HEK293 (cell line): Measurements from ENCODE around the gene GADD45G.

Source experiments
- CTCF ChIA-PET: fragments of 350-600 bp; formaldehyde crosslinking; extraction: SDS; loops from one replicate; lab custom pipeline; 2021; ENCODE audit warnings: antibody characterized with exemption; lab: Yijun Ruan, JAX
- POLR2A ChIA-PET: fragments of 300-600 bp; formaldehyde crosslinking; extraction: SDS; loops from one replicate; lab custom pipeline; 2020; ENCODE audit warnings: antibody characterized with exemption, inconsistent platforms; lab: Yijun Ruan, JAX
- H3K27ac ChIP-seq: fragments of 200-500 bp; sonication (Bioruptor generic); 2 replicates; pipeline ENCODE4 v1.5.1; 2014; ENCODE audit warnings: low read depth, low read length, control low read depth, inconsistent platforms; ENCODE audit errors: extremely low read depth
- H3K36me3 ChIP-seq, 2 experiments: fragments of 200-500 bp in 1 of 2; sonication (Bioruptor generic) in 1 of 2; 1 replicate in 1 of 2; 2 replicates in 1 of 2; pipeline ENCODE4 v1.5.1; 2014 to 2017; ENCODE audit warnings: inconsistent platforms in 2 of 2, low read length in 2 of 2; ENCODE audit not compliant: control insufficient read depth in 2 of 2, insufficient read depth in 1 of 2
- H3K4me1 ChIP-seq: fragments of 200-500 bp; sonication (Bioruptor generic); 2 replicates; pipeline ENCODE4 v1.5.1; 2014; ENCODE audit warnings: mild to moderate bottlenecking, low read length, inconsistent platforms; ENCODE audit not compliant: control insufficient read depth, insufficient read depth
- H3K4me3 ChIP-seq: 2 replicates; pipeline ENCODE4 v1.5.1; 2011; ENCODE audit warnings: low read depth, mild to moderate bottlenecking, control low read depth, low read length, moderate library complexity
- H3K9me3 ChIP-seq: fragments of 200-500 bp; sonication (Bioruptor generic); 2 replicates; pipeline ENCODE4 v1.5.1; 2014; ENCODE audit warnings: low read depth, low read length, inconsistent platforms; ENCODE audit not compliant: control insufficient read depth, insufficient read depth
- ELK4 ChIP-seq: IDR thresholded peaks from 2 replicates; pipeline ENCODE4 v1.6.1; 2011; ENCODE audit warnings: mild to moderate bottlenecking, low read depth, low read length, borderline replicate concordance
- GFI1B ChIP-seq: fragments of 450-650 bp; formaldehyde crosslinking; IDR thresholded peaks from 2 replicates; pipeline ENCODE4 v1.5.1; 2016; ENCODE audit warnings: missing biosample characterization, missing genetic modification characterization
- GLI4 ChIP-seq: fragments of 450-650 bp; formaldehyde crosslinking; IDR thresholded peaks from 2 replicates; pipeline ENCODE4 v1.5.1; 2016; ENCODE audit warnings: missing biosample characterization, missing genetic modification characterization
- KLF17 ChIP-seq: fragments of 450-650 bp; formaldehyde crosslinking; IDR thresholded peaks from 2 replicates; pipeline ENCODE4 v1.5.1; 2016; ENCODE audit warnings: missing biosample characterization, missing genetic modification characterization
- PRDM6 ChIP-seq: fragments of 450-650 bp; formaldehyde crosslinking; IDR thresholded peaks from 2 replicates; pipeline ENCODE4 v1.5.1; 2017; ENCODE audit warnings: missing biosample characterization, missing genetic modification characterization
- SP7 ChIP-seq: fragments of 450-650 bp; formaldehyde crosslinking; IDR thresholded peaks from 2 replicates; pipeline ENCODE4 v1.5.1; 2016; ENCODE audit warnings: missing biosample characterization, missing genetic modification characterization
- ZBTB48 ChIP-seq: fragments of 450-650 bp; formaldehyde crosslinking; IDR thresholded peaks from 2 replicates; pipeline ENCODE4 v1.5.1; 2016; ENCODE audit warnings: missing biosample characterization, missing genetic modification characterization
- ZBTB7A ChIP-seq: fragments of 450-650 bp; formaldehyde crosslinking; IDR thresholded peaks from 2 replicates; pipeline ENCODE4 v1.5.1; 2016; ENCODE audit warnings: low read depth, missing biosample characterization, missing genetic modification characterization
- ZNF148 ChIP-seq: fragments of 450-650 bp; formaldehyde crosslinking; IDR thresholded peaks from 2 replicates; pipeline ENCODE4 v1.5.0; 2017; ENCODE audit warnings: missing biosample characterization, missing genetic modification characterization, borderline replicate concordance
- ZNF157 ChIP-seq: fragments of 450-650 bp; formaldehyde crosslinking; IDR thresholded peaks from 2 replicates; pipeline ENCODE4 v1.5.1; 2016; ENCODE audit warnings: missing biosample characterization, missing genetic modification characterization
- ZNF26 ChIP-seq: fragments of 450-650 bp; formaldehyde crosslinking; IDR thresholded peaks from 2 replicates; pipeline ENCODE4 v1.5.1; 2016; ENCODE audit warnings: missing biosample characterization, missing genetic modification characterization
- ZNF362 ChIP-seq: fragments of 450-650 bp; formaldehyde crosslinking; IDR thresholded peaks from 2 replicates; pipeline ENCODE4 v1.5.1; 2016; ENCODE audit warnings: missing biosample characterization, missing genetic modification characterization
- ZNF394 ChIP-seq: fragments of 450-650 bp; formaldehyde crosslinking; IDR thresholded peaks from 2 replicates; pipeline ENCODE4 v1.5.1; 2016; ENCODE audit warnings: missing biosample characterization, missing genetic modification characterization, mild to moderate bottlenecking, moderate library complexity, borderline replicate concordance
- ZNF416 ChIP-seq: fragments of 450-650 bp; formaldehyde crosslinking; IDR thresholded peaks from 2 replicates; pipeline ENCODE4 v1.5.1; 2016; ENCODE audit warnings: missing biosample characterization, missing genetic modification characterization
- ZNF510 ChIP-seq: fragments of 450-650 bp; formaldehyde crosslinking; IDR thresholded peaks from 2 replicates; pipeline ENCODE4 v1.5.1; 2018; ENCODE audit warnings: mild to moderate bottlenecking, missing genetic modification characterization, missing biosample characterization; ENCODE audit not compliant: insufficient replicate concordance
- ZNF529 ChIP-seq: fragments of 450-650 bp; formaldehyde crosslinking; IDR thresholded peaks from 2 replicates; pipeline ENCODE4 v1.5.1; 2017; ENCODE audit warnings: missing genetic modification characterization, missing biosample characterization; ENCODE audit not compliant: insufficient replicate concordance
- ZNF560 ChIP-seq: fragments of 450-650 bp; formaldehyde crosslinking; IDR thresholded peaks from 2 replicates; pipeline ENCODE4 v1.5.1; 2017; ENCODE audit warnings: missing biosample characterization, missing genetic modification characterization, borderline replicate concordance
- ZNF596 ChIP-seq: fragments of 450-650 bp; IDR thresholded peaks from 2 replicates; pipeline ENCODE4 v1.5.0; 2018; ENCODE audit warnings: missing biosample characterization, mild to moderate bottlenecking, missing genetic modification characterization, moderate library complexity
- ZNF677 ChIP-seq: fragments of 450-650 bp; IDR thresholded peaks from 2 replicates; pipeline ENCODE4 v1.5.0; 2018; ENCODE audit warnings: missing biosample characterization, mild to moderate bottlenecking, missing genetic modification characterization, moderate library complexity
- ZSCAN18 ChIP-seq: fragments of 450-650 bp; formaldehyde crosslinking; IDR thresholded peaks from 2 replicates; pipeline ENCODE4 v1.5.1; 2016; ENCODE audit warnings: missing biosample characterization, missing genetic modification characterization
- ZSCAN4 ChIP-seq: fragments of 450-650 bp; formaldehyde crosslinking; IDR thresholded peaks from 2 replicates; pipeline ENCODE4 v1.5.1; 2017; ENCODE audit warnings: missing biosample characterization, missing genetic modification characterization

GADD45G gene

GRCh38 chr9:89594811-89595550 lies 9.8 kb upstream of the GADD45G start:
- Histone ChIP-seq H3K4me3 (no peak overlapping the region), H3K36me3 (no peaks in the 10 kb centered on the region), H3K27ac (no peak overlapping the region), H3K9me3 (no peaks in the 10 kb centered on the region), H3K4me1 (no peaks in the 10 kb centered on the region)
- ChIA-PET CTCF (interaction anchor here (0.6 to 7.1 kb wide), 12 partner anchors 13 to 810 kb away, joined by 3 to 140 read pairs (median 8); no protein-coding TSS in a partner anchor), POLR2A (no interaction called here)
- TF ChIP-seq ZNF510 (no peak), ZNF416 (tag by site-specific recombination) (no peak), KLF17 (tag by site-specific recombination) (no peak), GLI4 (tag by site-specific recombination) (no peak), ZNF677 (tag by site-specific recombination) (no peak)

- no peaks in the 10 kb centered on the region for H3K36me3 ChIP-seq
- ChIA-PET CTCF (interaction anchor here (0.7 to 7.1 kb wide), 4 partner anchors 19 to 809 kb away, joined by 3 to 140 read pairs (median 38); no protein-coding TSS in a partner anchor), POLR2A (no interaction called here)
- no peaks in the 10 kb centered on the region for H3K9me3 ChIP-seq
- no peak overlapping the region for H3K27ac ChIP-seq
- H3K4me1 ChIP-seq: no peaks in the 10 kb centered on the region
- no peak overlapping the region for H3K4me3 ChIP-seq
- TF ChIP-seq ZNF26 (tag by site-specific recombination) (no peak), ELK4 (no peak), ZNF529 (no peak), ZNF157 (tag by site-specific recombination) (no peak), ZSCAN18 (no peak), SP7 (tag by site-specific recombination) (no peak), ZNF596 (no peak), ZNF362 (tag by site-specific recombination) (no peak), ZBTB7A (tag by site-specific recombination) (no peak), ZNF394 (tag by site-specific recombination) (no peak), GFI1B (tag by site-specific recombination) (no peak), ZNF560 (tag by site-specific recombination) (no peak), ZBTB48 (no peak), ZNF148 (no peak), PRDM6 (tag by site-specific recombination) (no peak), ZSCAN4 (tag by site-specific recombination) (no peak)
- TF ChIP-seq, all 188 proteins: peak for 0
These were observed 9.2 kb upstream of the GADD45G start for GRCh38 chr9:89595646-89596045.
